ENCODE measurements around the gene NFATC2IP. TPM values are rescaled to one million over a fixed set of nuclear protein-coding genes. Genes with fewer than 3 reads are reported as not detected.
A peak's percentile ranks its signal among the peaks of the same experiment; 100 is the strongest.

NFATC2IP gene
- total and polyA plus RNA-seq, 2 of the 8 experiments (the other 6 are each of a cell fraction or from before 2014, with no cell fraction given) = 54.4 to 71.5 TPM

DNA sequence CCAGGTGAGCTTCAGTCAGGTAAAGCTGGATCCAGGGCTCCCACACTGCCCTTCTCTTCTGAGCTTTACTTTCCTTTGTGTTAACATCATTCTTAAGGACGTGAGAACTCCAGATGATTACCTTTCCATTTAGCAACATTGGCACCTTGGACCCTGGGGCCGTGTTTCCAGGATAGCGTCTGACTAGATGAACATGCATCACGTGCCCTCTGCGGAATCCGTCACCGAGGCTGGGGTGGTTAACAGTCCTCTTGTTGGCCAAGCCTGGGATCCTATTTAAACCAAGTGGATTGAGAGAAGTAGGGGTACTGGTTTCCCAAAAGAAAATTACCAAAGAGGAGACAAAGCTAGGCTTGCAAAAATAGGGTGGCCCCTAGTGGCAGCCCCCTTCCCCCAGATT is 30.2 kb downstream of the NFATC2IP start:
- ChIA-PET POLR2A (ENCODE audit: partially characterized antibody) (interaction anchor here (1.1 to 2.0 kb wide), 4 partner anchors 7 to 18 kb away, joined by 3 to 5 read pairs (median 4); no protein-coding TSS in a partner anchor), CTCF (ENCODE audit: partially characterized antibody) (interaction anchor here (0.6 to 2.8 kb wide), 15 partner anchors 9 to 842 kb away, joined by 3 to 13 read pairs (median 4); no protein-coding TSS in a partner anchor)
- Histone ChIP-seq H3K79me2 (ENCODE audit: control insufficient read depth in 1 of 2, insufficient read depth in 2 of 2, low read length in 2 of 2) (no peaks in the 10 kb centered on the region), H2BK12ac (ENCODE audit: low read depth, low read length) (no peak overlapping the region), H3K27me3 (replicated peaks in 1 of 4; ENCODE audit: control insufficient read depth in 3 of 4, extremely low read depth in 1 of 4, insufficient read depth in 3 of 4, low read length in 3 of 4) (no peaks in the 10 kb centered on the region), H3K9ac (replicated peaks in 1 of 4; ENCODE audit: extremely low read depth in 1 of 4, low read depth in 3 of 4, low read length in 3 of 4) (no peak overlapping the region), H2AK5ac (ENCODE audit: low read depth, low read length) (no peak overlapping the region), H2AFZ (ENCODE audit: low read length) (no peak overlapping the region), H3K23ac (ENCODE audit: insufficient read length) (no peak overlapping the region), H2BK20ac (ENCODE audit: low read length) (no peak overlapping the region), H3K4me1 (replicated peaks in 1 of 4; ENCODE audit: control insufficient read depth in 3 of 4, insufficient read depth in 4 of 4, low read length in 3 of 4) (no peaks in the 10 kb centered on the region), H3K79me1 (ENCODE audit: low read depth, low read length) (peaks cover 4% of the 10 kb centered on the region; the same call in 1 of the 2 replicates), H3K18ac (ENCODE audit: extremely low read depth, low read length) (no peak overlapping the region), H3K4me2 (ENCODE audit: insufficient read depth in 1 of 2, low read depth in 2 of 2, low read length in 2 of 2) (no peak overlapping the region), H4K20me1 (replicated peaks in 1 of 2; ENCODE audit: control insufficient read depth in 1 of 2, insufficient read depth in 2 of 2, low read length in 2 of 2) (peaks cover 2 to 3% of the 10 kb centered on the region in 2 experiments), H3K4me3 (ENCODE audit: extremely low read depth in 1 of 4, insufficient read depth in 2 of 4, low read depth in 3 of 4, low read length in 4 of 4) (no peak overlapping the region), H2BK120ac (replicated peaks; ENCODE audit: low read depth, low read length) (no peak overlapping the region), H4K8ac (ENCODE audit: extremely low read depth, insufficient read depth, low read length) (no peak overlapping the region), H3K56ac (replicated peaks; ENCODE audit: insufficient read length, low read depth, low read length) (no peak overlapping the region), H3K9me3 (ENCODE audit: insufficient read depth in 2 of 2, low read depth in 1 of 2, low read length in 1 of 2) (peaks cover 5 to 7% of the 10 kb centered on the region in 2 experiments; a peak in 2 of 4 replicates), H3K14ac (ENCODE audit: insufficient read length) (no peak overlapping the region), H3K4ac (replicated peaks; ENCODE audit: insufficient read length, low read depth, low read length) (no peak overlapping the region), H2BK5ac (ENCODE audit: low read depth, low read length) (no peak overlapping the region), H3K23me2 (ENCODE audit: low read depth, low read length) (no peaks in the 10 kb centered on the region), H4K91ac (replicated peaks; ENCODE audit: insufficient read length, low read length) (no peak overlapping the region), H3K36me3 (ENCODE audit: control insufficient read depth in 2 of 4, insufficient read depth in 4 of 4, low read length in 3 of 4) (peaks cover 0 to 16% (median 5%) of the 10 kb centered on the region in 4 experiments; a peak in 4 of 8 replicates), H3K27ac (ENCODE audit: low read depth, low read length) (no peak overlapping the region), H2BK15ac (ENCODE audit: low read length) (no peak overlapping the region), H4K5ac (ENCODE audit: insufficient read length, low read depth, low read length) (no peak overlapping the region)
- TF ChIP-seq HDAC2 (IDR thresholded peaks at IDR 0.05; ENCODE audit: borderline replicate concordance in 1 of 2, low read depth in 2 of 2, low read length in 2 of 2) (no peak), RFX5 (IDR thresholded peaks at IDR 0.05; ENCODE audit: borderline replicate concordance, low read depth, low read length) (no peak), BCL11A (IDR thresholded peaks at IDR 0.05; ENCODE audit: low read depth in 2 of 2, low read length in 2 of 2) (no peak), PHF8 (conservative IDR thresholded peaks at IDR 0.05; ENCODE audit: low read depth, low read length) (no peak)
- TF ChIP-seq, protein P1, sequence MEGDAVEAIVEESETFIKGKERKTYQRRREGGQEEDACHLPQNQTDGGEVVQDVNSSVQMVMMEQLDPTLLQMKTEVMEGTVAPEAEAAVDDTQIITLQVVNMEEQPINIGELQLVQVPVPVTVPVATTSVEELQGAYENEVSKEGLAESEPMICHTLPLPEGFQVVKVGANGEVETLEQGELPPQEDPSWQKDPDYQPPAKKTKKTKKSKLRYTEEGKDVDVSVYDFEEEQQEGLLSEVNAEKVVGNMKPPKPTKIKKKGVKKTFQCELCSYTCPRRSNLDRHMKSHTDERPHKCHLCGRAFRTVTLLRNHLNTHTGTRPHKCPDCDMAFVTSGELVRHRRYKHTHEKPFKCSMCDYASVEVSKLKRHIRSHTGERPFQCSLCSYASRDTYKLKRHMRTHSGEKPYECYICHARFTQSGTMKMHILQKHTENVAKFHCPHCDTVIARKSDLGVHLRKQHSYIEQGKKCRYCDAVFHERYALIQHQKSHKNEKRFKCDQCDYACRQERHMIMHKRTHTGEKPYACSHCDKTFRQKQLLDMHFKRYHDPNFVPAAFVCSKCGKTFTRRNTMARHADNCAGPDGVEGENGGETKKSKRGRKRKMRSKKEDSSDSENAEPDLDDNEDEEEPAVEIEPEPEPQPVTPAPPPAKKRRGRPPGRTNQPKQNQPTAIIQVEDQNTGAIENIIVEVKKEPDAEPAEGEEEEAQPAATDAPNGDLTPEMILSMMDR (IDR thresholded peaks at IDR 0.05; ENCODE audit: control extremely low read depth in 1 of 3, insufficient read depth in 1 of 3, low read depth in 1 of 3, low read length in 3 of 3) = 0 out of 4 replicates have a peak, but pooled peaks of 1 of the 3 experiments have one; percentile 5
- 88% methylated on average over 7 of the region's 7 CpGs; no CpG with 5 or more reads in 1 of the 2 experiments for WGBS, 2 experiments (ENCODE audit: extremely low coverage in 1 of 2, insufficient coverage in 1 of 2, insufficient read length in 1 of 2, insufficient replicate concordance in 2 of 2, low coverage in 1 of 2, low lambda C conversion rate in 2 of 2, missing lambda C conversion rate in 1 of 2)
- DNase-seq (ENCODE audit: low read depth in 1 of 2, low spot score in 2 of 2) (no peak), FAIRE-seq (no peak)

Data from H1 (cell line).